Osteocyte (in vitro differentiated cells): ENCODE data around the gene CDC34. TPM values are rescaled to one million over a fixed set of nuclear protein-coding genes. Genes with fewer than 3 reads are reported as not detected.

Experiments used
- DNase-seq: peaks from one replicate; pipeline ENCODE4 v3.0.0; 2021; ENCODE audit warnings: mixed read lengths; ENCODE audit not compliant: unreplicated experiment; ENCODE audit errors: extremely low spot score
- H3K27ac Mint-ChIP-seq: one replicate; pipeline ENCODE4 v1.8.0; 2021; ENCODE audit warnings: mild to moderate bottlenecking, mixed read lengths; ENCODE audit not compliant: unreplicated experiment
- H3K27me3 Mint-ChIP-seq: one replicate; pipeline ENCODE4 v1.8.0; 2021; ENCODE audit warnings: mixed read lengths; ENCODE audit not compliant: unreplicated experiment
- H3K36me3 Mint-ChIP-seq: one replicate; pipeline ENCODE4 v1.8.0; 2021; ENCODE audit warnings: mixed read lengths; ENCODE audit not compliant: unreplicated experiment
- H3K4me1 Mint-ChIP-seq: one replicate; pipeline ENCODE4 v1.8.0; 2021; ENCODE audit warnings: mixed read lengths; ENCODE audit not compliant: unreplicated experiment
- H3K4me3 Mint-ChIP-seq: one replicate; pipeline ENCODE4 v1.8.0; 2021; ENCODE audit warnings: mild to moderate bottlenecking, moderate library complexity, mixed read lengths; ENCODE audit not compliant: unreplicated experiment
- H3K9me3 Mint-ChIP-seq: one replicate; pipeline ENCODE4 v1.8.0; 2021; ENCODE audit warnings: mixed read lengths; ENCODE audit not compliant: unreplicated experiment
- total RNA-seq: library from RNA; stranded (reverse); gene quantifications from 2 replicates; pipeline ENCODE4 v1.2.1, GENCODE V29; 2021
- TF ChIP-seq, protein P1 (sequence below): fragments of 200-600 bp; sonication (generic); IDR thresholded peaks from 2 replicates; pipeline ENCODE4 v1.5.0; 2021; ENCODE audit warnings: antibody characterized with exemption, mild to moderate bottlenecking, moderate library complexity

The CDC34 gene
- total RNA-seq, 1 donor from 2014 or later = 65.3 TPM

DNA sequence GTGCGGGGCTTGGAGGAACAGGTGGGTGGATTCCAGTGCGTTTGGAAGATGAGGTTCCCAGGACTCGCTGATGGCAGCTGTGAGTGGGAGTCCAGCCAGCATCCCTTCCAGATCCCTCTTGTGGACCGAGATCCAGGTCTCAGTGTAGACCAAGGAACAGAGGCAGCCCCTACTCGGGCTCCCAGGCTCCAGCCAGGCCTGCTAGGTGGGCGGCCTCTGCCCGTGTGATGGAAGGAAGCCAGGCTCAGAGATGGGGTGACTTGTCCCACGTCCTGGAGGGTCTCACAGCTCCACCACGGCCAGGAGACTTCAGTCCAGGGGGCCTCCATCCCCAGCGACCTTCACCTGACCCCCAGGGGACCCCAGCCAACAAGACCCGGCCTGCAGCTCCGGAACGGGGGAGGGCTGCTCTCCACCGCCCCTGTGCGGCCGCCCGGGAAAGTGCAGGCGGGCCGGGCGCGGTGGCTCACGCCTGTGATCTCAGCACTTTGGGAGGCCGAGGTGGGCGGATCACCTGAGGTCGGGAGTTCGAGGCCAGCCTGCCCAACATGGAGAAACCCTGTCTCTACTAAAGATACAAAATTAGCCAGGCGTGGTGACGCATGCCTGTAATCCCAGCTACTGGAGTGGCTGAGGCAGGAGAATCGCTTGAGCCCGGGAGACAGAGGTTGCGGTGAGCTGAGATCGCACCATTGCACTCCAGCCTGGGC is 36.0 kb upstream of the CDC34 start:
- DNase-seq = peak; percentile 87
- Mint-ChIP-seq H3K36me3 (no peaks in the 10 kb centered on the region), H3K9me3 (no peaks in the 10 kb centered on the region), H3K4me1 (no peaks in the 10 kb centered on the region), H3K4me3 (no peak overlapping the region), H3K27me3 (peaks cover 16% of the 10 kb centered on the region), H3K27ac (no peak overlapping the region)
- TF ChIP-seq, protein P1, sequence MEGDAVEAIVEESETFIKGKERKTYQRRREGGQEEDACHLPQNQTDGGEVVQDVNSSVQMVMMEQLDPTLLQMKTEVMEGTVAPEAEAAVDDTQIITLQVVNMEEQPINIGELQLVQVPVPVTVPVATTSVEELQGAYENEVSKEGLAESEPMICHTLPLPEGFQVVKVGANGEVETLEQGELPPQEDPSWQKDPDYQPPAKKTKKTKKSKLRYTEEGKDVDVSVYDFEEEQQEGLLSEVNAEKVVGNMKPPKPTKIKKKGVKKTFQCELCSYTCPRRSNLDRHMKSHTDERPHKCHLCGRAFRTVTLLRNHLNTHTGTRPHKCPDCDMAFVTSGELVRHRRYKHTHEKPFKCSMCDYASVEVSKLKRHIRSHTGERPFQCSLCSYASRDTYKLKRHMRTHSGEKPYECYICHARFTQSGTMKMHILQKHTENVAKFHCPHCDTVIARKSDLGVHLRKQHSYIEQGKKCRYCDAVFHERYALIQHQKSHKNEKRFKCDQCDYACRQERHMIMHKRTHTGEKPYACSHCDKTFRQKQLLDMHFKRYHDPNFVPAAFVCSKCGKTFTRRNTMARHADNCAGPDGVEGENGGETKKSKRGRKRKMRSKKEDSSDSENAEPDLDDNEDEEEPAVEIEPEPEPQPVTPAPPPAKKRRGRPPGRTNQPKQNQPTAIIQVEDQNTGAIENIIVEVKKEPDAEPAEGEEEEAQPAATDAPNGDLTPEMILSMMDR = peak; percentile 82

- H3K9me3 Mint-ChIP-seq = no peaks in the 10 kb centered on the region
- no peak for DNase-seq
Measured at GRCh38 chr19:496112-496665, 35.4 kb upstream of the CDC34 start, which contains the start of gene MADCAM1. MADCAM1 (plus strand) TSS chr19:496486; CDS start chr19:496500, 14 bp downstream.

GRCh38 chr19:496986-497385 is 34.6 kb upstream of the CDC34 start:
- Mint-ChIP-seq H3K9me3 (no peaks in the 10 kb centered on the region), H3K27me3 (peaks cover 16% of the 10 kb centered on the region), H3K36me3 (no peaks in the 10 kb centered on the region), H3K27ac (no peak overlapping the region), H3K4me1 (no peaks in the 10 kb centered on the region), H3K4me3 (no peak overlapping the region)
- DNase-seq = no peak
- TF ChIP-seq, protein P1 = no peak

More at GRCh38 chr19:496112-496665, 35.4 kb upstream of the CDC34 start, which contains the start of gene MADCAM1:
- Mint-ChIP-seq H3K27me3 (peaks cover 16% of the 10 kb centered on the region), H3K27ac (no peak within 1 kb of the TSS), H3K4me3 (no peak within 1 kb of the TSS), H3K36me3 (no peaks in the 10 kb centered on the region), H3K4me1 (no peaks in the 10 kb centered on the region)
- TF ChIP-seq, protein P1 = no peak

DNA sequence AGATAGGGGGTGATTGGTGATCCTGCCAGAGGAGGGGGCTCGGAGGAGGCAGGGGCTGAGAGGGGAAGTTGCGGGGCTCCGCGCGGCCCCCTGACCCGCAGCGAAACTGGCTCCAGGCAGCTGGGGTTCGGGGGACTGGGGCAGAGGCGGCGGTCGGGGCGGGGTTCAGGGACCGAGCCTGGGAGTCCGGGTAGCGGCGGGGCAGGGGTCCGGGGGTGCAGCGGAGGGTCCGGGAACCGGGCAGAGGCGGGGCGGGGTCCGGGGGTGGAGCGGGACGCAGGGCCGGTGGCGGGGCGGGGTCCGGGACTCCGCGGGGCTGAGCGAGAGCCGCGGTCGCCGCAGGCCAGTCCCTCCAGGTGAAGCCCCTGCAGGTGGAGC is 34.1 kb upstream of the CDC34 start:
- no peak overlapping the region for H3K27ac Mint-ChIP-seq
- no peak for DNase-seq
- no peaks in the 10 kb centered on the region for H3K4me1 Mint-ChIP-seq
- peaks cover 16% of the 10 kb centered on the region for H3K27me3 Mint-ChIP-seq
- TF ChIP-seq, protein P1 = no peak
- H3K36me3 Mint-ChIP-seq = no peaks in the 10 kb centered on the region
- no peaks in the 10 kb centered on the region for H3K9me3 Mint-ChIP-seq
- no peak overlapping the region for H3K4me3 Mint-ChIP-seq

DNA sequence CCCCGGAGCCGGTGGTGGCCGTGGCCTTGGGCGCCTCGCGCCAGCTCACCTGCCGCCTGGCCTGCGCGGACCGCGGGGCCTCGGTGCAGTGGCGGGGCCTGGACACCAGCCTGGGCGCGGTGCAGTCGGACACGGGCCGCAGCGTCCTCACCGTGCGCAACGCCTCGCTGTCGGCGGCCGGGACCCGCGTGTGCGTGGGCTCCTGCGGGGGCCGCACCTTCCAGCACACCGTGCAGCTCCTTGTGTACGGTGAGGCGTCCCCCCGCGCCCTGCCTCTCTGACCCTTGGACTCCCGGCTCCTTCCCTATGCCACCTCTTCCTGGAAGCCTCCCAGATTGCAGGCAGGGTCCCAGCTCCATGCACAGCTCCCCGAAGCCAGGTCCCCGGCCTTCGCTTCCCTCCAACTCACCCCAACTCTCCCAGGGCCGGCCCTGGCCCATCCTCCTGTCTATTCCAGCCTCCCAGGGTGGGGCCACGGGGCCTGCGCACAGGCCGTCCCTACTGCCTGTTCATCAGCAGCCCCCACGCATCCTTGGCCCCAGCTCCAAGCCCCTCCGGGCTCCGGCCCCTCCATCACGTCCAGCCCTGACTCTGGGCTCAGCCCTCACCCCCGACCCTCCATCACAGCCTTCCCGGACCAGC is 33.6 kb upstream of the CDC34 start:
- Mint-ChIP-seq H3K27ac (no peak overlapping the region), H3K9me3 (no peaks in the 10 kb centered on the region), H3K4me3 (no peak overlapping the region), H3K27me3 (peaks cover 16% of the 10 kb centered on the region), H3K4me1 (no peaks in the 10 kb centered on the region), H3K36me3 (no peaks in the 10 kb centered on the region)
- TF ChIP-seq, protein P1 = no peak
- DNase-seq = no peak
